RPMI8226 (cell line): ENCODE measurements around the gene ANKRD44.

Experiments used
- DNase-seq: peaks from one replicate; pipeline ENCODE4 v3.0.0-alpha.2; 2015

The ANKRD44 gene

DNA sequence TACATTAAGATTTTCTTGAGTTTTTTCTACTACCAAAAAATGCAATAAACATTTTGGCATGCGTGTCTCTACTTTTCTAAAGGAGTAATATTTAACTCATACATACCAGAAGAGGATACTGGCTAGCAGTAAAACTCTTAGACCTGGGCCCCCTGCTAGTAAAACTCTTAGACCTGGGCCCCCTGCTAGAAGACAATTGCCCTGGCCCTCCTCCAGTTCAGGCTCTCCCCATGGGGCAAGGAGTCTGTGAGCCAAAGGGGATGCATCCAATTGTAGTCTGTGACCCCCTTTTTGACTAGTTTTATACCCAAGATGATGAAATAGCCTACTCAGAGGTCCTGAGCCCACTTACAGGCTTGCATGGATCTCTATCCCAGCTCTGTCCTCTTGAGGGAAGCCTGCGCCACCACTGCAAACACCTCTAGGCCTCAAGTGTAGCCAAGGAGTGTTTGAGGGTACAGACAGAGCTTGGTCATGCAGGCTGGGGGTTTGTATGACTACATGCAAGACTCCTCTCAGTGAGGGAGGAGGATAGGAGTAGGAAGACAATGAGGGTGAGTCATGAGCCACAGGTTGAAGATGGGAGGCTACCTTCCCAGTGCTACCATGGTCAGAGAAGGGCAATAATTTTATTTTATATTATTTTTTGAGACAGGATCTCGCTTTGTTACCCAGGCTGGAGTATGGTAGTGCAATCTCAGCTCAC is 338.9 kb downstream of the ANKRD44 start:
- DNase-seq = no peak

DNA sequence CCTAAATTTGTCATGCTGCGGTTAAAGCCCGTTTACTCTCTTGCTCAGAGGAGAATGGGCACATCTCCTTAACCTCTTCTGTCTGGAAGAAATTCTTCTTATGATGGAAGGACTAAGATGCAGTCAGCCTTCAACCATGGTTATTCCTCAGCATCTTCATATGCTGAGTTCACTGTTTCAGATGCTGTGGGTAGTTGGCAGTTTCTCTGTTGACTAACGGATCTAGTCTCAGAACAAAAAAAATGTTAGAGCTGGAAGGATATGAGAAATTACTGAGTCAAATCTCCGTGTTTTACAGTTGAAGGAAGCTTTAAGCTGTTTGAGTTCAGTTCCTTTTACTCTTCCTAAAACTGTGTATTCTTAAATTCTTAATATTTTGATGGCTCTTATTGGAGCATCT is 340.5 kb downstream of the ANKRD44 start:
- no peak for DNase-seq

DNA sequence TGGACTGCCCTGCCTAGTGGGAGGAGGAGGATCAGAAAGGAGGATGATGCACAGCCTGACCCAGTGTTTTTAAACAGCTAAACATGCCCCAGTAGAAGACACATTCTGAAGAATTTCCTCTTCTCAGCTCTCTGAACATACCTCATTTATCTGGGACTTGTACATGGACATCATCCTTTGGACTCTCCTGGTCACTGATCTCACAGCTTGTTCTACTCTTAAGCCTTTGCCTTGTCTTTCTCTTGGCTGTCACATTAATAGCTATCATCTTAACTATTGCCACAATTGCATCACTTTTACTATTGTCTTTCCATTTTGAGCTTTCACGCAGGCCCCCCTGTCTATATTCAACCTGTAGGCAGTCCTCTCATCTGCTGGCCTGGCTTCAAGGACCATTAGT is 342.1 kb downstream of the ANKRD44 start:
- DNase-seq = no peak

DNA sequence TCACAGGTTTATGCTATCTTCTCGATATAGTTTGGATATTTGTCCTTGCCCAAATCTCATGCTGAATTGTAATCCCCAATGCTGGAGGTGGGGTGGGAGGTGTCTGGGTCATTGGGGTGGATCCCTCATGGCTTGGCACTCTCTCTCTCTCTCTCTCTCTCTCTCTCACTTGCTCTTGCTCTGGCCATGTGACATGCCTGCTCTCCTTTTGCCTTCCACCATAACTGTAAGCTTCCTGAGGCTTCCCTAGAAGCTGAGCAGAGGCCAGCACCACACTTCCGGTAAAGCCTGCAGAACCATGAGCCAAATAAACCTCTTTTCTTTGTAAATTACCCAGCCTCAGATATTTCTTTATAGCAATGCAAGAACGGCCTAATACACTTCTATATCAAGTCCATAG is 342.8 kb downstream of the ANKRD44 start:
- no peak for DNase-seq

DNA sequence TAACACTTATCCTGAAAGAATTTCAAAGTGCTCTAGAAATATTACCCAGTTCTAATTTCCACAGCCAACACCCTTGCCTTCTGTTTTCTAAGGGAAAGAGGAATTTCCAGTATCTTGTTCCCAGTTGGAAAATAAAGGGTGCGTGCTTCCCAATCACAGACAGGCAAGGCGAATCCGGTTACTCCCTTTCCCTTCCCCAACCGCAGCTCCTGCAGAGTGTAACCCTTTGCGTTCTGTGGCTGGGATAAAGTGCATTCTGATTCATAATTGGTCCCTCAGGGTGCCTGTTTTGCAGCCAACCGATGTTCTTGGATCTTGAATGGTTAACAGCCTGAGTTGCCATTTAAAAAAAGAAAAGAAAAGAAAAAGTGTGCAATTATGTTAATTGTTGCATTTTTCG is 343.5 kb downstream of the ANKRD44 start:
- no peak for DNase-seq

DNA sequence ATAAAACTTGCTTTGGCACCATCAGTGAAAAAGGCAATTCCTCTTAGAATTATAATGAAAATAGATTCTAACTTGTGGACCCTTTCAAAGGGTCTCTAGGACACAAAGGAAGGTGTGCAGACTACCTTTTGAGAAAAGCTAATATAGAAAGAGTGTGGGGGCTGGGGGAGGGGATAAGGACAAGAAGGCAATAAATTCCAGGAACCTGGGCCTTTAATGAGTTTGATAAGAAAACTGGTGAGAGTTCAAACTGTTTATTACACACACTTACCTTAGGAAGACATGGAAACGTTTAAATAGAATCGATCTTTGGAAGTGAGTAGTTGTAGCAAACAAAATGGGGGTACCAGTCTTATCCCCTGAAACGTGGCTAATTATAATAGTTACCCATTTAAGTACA is 344.5 kb downstream of the ANKRD44 start:
- DNase-seq = no peak

DNA sequence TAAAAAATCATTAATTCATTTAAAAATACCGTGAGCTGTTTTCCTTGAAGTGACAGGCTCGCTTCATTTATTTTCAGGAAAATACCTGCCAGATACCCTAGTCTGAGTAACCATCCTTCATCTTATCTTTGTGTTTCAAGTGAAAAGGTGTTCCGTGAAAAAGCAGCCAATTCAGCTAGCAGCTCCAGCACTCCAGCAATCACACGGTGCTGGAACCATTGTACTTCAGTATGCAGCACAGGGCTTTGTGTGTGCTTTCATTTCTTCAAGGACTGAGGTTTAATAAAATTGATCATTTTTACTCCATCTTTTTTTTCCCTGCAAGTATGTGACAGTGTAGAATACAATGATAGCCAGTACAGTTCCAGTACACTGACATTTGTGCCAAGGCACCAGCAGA is 344.9 kb downstream of the ANKRD44 start:
- no peak for DNase-seq

DNA sequence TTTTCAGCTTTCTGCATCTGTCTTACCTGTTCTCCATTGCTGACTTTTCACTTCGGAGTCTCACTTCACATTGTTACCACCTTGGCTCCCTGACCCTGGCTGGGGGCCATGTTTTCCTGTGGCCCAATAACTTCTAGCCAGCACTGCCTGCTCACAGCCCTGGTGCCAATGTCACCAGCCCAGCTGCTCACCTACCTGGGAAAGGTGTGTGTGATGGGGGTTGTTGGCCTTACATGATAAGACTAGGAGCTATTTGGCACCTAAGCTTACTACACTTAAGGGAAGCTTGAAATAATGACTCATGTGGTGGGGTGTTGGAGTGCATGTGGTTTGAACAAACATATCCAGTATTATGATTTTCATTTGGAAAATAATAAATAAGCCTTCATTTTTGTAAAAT is 346.6 kb downstream of the ANKRD44 start:
- DNase-seq = no peak

DNA sequence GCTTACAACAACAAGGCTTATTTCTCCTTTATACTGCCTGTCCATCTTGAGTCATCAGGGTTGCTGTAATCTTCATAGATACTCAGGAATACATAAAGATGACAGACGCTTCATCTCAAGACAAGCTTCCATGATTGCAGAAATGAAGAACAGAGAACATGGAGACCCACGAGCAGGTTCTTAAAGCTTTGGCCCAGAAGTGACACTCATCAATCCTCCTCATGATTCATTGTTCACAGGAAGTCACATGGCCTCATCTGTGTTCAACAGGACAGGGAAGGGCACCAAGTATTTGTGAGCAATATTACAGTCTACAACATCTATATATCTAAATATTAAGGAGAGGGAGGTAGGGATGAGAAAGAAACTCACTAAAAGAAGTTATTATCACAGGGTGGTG is 347.5 kb downstream of the ANKRD44 start:
- DNase-seq = no peak

DNA sequence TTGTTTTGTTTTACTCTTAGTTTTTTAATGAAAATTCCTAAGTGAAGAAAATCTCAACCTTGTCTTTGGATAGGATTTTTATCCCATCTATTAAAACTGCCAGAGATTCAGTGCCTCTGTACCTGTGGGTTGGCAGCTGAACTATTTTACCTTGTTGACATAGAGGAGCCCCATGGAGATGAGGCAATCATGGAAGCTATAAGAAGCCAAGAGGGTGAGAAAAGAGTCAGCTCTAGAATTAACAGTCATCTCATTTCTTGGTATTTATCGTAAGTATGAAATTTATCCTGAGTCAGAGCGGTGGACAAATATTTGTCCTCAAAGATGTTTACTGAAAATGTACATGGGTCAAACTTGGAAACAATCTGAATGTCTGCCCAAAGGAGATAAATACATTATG is 348.3 kb downstream of the ANKRD44 start:
- no peak for DNase-seq

DNA sequence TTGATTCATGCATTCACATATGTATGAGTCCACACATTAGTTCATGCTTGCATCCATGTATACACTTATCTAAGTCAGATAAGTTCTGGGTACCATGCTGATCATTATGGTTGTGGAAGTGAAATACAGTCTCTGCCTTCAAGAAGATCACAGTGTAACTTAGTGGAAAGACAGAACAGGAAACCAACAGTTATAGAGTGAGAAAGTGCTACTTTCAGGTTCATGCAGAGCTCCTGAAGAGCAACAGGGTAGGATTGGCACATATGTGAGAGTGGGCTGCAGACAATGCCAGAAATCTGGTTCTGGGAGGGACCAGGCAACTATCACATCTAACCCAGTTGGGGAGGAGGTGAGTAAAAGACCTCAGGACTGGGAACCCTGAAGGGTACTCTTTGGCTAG is 348.7 kb downstream of the ANKRD44 start:
- no peak for DNase-seq

DNA sequence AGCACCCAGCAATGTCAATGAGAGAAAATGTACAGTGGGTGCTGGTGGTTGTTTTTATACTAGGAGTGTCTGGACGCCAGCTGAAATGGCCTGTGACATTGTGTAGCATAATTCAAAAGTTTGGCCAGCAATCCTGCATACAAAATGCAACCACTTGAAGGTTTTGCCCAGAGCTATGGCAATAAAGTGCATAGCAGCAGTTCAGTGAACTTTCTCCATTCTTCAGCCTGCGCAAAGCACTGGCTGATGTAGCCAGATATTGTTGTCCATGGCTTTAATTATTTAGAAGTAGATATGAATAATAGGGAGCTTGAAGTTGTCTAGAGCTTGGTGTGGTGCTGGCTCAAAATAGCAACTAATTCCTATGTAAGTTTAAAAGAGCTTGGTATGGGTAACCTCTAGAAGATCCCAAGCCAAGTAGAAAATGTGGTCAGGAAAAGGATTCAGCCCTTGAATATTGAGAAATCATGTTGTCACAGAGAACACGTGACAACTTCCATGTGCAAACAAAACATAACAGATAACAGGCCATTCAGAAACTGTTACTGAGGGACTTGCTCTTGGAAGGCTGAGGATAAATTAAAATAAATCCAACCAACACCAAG is 350.7 kb downstream of the ANKRD44 start:
- DNase-seq = no peak

DNA sequence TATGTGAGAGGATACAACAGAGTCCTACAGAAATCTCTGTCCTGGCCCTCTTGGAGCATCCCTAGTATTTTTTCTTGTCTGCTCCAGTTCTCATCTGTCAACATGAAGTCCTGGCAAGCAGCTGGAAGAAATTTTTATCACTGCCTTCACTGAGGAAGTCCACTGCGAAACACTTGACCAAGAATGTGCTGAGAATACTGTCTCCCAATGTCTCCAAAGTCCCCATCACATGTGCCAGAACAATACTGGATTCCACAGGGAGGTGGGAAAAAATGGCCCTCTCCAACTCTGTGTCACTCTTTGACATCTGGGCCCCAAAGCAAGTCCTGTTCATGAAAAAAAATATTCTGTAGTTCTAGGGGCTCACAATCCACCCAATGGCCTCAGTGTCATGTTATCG is 351.3 kb downstream of the ANKRD44 start:
- no peak for DNase-seq

DNA sequence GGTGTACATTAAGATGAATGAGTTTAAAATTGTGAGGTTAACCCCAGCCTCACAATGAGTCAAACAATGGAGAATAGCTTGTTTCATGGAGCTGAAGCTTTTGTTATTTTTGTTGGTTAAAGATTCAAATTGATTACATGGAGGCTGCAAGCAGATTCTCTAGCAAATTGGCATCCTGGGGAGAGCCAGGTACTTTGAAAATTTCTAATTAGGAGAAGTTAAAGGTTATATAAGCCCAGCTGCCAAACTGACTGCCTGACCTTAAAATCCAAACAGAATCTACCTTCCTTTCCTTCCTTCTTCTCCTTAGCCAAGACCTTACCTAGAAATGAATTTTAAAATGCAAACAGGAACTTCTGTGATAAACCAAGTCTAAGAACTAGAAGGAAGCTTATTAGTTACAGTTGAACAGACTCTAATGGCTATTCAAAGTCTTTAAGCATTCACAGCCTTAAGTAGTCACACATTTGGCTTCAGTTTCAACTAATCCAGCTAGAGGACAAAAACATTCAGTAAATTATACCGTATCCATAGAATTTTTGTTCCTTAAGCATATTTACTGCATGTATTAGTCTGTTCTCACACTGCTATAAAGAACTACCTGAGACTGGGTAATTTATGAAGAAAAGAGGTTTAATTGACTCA is 352.6 kb downstream of the ANKRD44 start:
- no peak for DNase-seq

DNA sequence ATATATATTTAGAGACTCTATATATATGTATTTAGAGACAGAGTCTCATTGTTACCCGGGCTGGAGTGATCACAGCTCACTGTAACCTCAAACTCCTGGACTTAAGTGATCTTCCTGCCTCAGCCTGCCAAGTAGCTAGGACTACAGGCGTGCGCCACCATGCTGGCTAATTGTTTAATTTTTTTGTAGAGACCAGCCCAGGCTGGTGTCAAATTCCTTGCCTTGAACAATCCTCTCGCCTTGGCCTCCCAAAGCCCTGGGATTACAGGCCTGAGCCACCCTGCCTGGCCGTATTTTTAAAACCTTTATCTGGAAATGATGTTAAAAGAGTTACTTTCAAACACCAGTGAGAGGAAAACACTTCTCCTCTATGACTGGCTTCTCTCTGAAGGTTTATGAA is 353.1 kb downstream of the ANKRD44 start:
- DNase-seq = no peak

DNA sequence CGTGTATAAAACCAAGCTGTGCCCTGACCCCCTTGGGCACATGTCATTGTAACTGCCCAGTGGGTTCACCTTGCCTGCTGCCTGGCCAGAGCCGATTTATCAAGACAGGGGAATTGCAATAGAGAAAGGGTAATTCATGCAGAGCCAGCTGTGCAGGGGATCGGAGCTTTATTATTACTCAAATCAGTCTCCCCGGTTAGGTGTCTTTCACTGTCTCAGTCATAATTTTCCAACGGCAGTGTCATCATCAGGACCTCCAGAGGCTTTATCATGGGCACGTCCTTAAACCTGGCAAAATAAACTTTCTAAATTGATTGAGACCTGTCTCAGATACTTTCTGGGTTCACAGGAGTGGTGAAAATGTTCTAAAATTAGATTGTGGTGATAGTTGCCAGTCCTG is 354.5 kb downstream of the ANKRD44 start:
- DNase-seq = no peak

DNA sequence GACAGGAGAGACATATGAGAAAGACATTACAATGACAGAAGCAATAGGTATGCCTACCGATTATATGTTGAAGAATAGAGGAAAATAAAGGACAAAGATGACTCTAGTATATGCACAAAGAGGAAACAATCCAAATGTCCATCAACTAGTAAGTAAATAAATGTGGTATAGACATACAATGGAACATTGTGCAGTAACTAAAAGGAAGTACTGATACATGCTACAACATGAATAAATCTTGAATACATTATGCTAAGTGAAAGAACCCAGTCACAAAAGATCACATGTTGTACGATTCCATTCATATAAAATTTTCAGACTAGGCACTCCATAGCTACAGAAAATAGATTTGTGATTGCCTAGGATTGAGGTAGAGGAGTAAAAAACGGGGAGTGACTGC is 355.5 kb downstream of the ANKRD44 start:
- DNase-seq = no peak

DNA sequence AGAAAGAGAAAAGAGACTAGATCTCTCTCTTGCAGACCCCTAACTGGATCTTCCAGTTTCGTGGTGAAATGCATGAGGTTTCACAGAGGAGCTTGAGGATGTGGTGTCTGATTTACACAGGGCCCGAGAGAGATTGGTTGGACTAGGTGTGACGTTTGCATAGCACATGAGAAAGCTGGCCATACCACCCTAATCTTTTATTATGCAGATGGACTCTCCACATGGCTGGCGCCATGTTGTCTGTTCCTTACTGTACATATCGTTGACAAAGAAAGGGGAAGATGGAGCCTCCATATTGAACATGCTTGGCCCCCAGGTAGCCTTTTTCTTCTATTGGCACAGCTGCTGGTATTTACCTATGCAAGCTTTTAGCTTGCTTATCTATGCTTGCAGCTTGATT is 356.6 kb downstream of the ANKRD44 start:
- DNase-seq = no peak

DNA sequence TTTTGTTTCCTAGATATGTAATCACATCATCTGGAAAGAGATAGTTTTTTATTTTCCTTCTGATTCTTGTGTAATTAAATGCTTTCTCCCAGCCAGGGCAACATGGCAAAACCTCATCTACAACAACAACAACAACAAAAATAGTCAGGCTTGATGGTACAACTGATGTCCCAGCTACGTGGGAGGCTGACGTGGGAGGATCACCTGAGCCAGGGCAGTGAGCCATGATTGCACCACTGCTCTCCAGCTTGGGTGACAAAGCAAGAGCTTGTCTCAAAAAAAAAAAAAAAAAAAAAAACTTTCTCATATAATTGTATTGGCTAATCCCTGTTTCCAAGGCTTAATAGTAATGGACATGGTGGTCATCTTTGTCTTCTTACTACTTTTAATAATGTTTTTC is 357.6 kb downstream of the ANKRD44 start:
- no peak for DNase-seq

DNA sequence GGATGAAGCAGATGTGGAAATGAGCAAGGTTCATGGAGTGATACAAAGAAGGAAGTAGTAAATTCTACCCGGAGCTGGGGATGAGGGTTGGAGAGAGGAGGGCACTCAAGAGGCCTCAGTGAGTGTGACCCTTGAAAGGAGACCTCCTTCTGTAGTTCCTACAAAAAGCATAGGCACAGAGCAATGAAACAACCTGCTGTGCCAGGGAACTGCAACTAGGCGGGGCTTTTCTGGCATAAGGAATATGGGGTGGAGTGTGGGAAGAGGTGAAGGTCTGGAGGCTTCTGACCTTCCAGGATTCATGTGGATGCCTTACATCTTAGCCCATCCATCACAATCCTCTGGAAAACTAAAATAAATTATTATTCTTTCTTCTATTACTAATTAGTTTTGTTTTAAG is 358.6 kb downstream of the ANKRD44 start:
- DNase-seq = no peak

DNA sequence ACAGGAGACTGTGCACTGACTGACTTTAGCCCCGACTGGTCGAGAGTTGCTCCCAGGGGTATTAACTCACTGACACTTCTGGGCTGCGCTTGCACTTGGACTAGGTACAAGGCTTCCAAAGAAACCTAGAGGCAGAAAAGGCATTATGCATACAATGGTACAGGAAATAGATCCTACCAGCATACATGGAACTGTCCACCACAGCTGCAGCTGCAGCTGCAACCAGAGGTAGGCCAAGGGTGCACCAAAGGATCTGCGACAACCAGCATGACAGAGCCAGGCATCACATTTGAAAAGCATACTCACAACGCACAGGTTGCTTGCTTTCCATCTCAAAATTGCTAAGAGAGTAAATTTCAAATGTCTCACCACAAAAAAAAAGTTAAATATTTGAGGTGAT is 361.5 kb downstream of the ANKRD44 start:
- no peak for DNase-seq

DNA sequence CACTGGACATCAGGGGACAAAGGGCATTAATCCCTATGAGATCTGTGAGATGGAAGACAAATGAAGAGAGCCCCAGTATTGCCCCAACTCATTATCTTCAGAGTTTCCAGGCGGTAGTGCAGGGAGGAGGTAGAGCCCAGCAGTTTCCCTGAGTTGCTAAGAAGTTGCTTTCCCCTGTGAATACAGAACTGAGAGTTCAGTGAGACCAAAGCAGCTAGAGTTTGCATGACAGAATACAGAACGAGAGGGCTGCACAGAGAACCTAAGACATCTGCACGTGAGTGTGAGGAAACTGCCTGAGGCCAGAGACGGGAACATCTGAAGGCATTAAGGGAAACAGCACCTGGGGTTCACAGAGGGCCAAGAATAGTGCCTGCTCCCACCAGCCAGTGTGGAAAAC is 366.0 kb downstream of the ANKRD44 start:
- peak; percentile 39 for DNase-seq

DNA sequence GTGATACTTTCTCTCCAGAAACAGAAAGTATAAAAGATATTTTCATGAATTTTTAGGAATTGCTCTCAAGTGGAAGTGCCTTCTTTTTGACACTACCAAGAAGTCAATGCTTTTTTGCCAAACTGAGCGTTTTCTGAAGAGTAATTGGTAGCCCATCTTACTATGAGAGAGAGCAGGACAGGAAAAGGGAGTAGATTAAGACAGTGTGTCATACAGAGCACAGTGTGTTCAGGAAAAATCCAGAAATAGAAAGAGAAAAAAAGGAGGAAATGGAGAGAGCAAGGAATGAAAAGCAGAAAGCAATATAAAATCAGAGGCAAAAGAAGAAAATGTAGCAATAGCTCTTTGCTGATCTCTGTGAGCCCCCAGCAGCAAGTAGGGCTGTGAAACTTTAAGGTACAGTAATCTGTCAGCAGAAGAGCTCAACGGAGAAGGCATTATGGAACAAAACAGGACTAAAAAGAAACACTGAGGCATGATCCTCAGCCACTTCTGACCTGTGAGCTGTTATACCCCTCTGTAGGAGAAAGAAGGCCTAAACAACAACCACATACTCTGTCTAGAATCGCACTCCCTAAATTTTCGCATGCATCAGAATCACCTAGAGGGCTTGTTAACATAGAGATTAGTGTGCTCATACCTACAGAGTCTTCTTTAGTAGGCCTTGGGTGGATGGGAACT is 369.0 kb downstream of the ANKRD44 start:
- no peak for DNase-seq

DNA sequence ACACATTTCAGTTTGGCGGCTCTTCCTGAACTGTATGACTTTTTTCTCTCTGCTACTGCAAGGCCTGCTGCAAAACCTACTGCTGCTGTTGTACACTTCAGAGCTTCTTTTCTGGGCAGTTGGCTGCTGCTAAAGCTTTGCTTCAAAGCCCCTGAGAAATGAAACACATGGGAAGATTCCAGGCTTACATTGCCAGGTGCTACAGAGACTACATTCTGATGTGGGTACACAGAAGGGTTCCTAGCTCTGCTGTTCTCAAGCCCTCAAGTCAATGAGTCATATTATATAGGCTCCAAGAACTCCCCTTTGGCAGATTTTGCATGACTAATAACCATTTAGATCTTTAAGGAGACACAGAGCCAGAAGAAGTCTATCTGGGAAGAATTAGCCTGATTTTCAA is 371.2 kb downstream of the ANKRD44 start:
- no peak for DNase-seq
